CD4-positive, alpha-beta T cell (primary cell): ENCODE data around the gene NR3C2. TPM values are rescaled to one million over a fixed set of nuclear protein-coding genes. Genes with fewer than 3 reads are reported as not detected.
A peak's percentile ranks its signal among the peaks of the same experiment; 100 is the strongest.

Experiments
- ATAC-seq: fragments of 200-7000 bp; cut with Tn5 transposase; one replicate; pipeline ENCODE4 v1.10.0; 2022; ENCODE audit warnings: mild to moderate bottlenecking; ENCODE audit not compliant: poor library complexity
- CTCF ChIA-PET: fragments of 350-600 bp; sonication (Branson Sonifier 250); formaldehyde crosslinking; loops from one replicate; lab custom pipeline; 2021; ENCODE audit warnings: antibody characterized with exemption, inconsistent platforms; lab: Charles Lee
- POLR2A ChIA-PET: fragments of 350-600 bp; sonication (Branson Sonifier 250); formaldehyde crosslinking; loops from one replicate; lab custom pipeline; 2021; ENCODE audit warnings: antibody characterized with exemption, inconsistent platforms; lab: Charles Lee
- DNase-seq, 14 experiments: peaks; one replicate each; pipeline ENCODE4 v3.0.0-alpha.2; 2013 to 2020; ENCODE audit warnings: mixed read lengths in 2 of 14
- H3K27ac ChIP-seq, 2 donors: one replicate each; pipeline versions ENCODE4 v1.5.1 to v1.7.0; 2013; ENCODE audit warnings: low read length in 2 of 2, low read depth in 1 of 2, mild to moderate bottlenecking in 1 of 2
- H3K27me3 ChIP-seq, 2 experiments: 1 replicate in 1 of 2; 2 replicates in 1 of 2; pipeline versions ENCODE4 v1.6.1 to v1.7.0; 2013; ENCODE audit warnings: low read length in 2 of 2, control low read depth in 1 of 2, mild to moderate bottlenecking in 1 of 2, moderate library complexity in 1 of 2; ENCODE audit not compliant: insufficient read depth in 2 of 2, control insufficient read depth in 1 of 2
- H3K36me3 ChIP-seq: one replicate; pipeline ENCODE4 v1.6.1; 2013; ENCODE audit warnings: low read length, control low read depth; ENCODE audit not compliant: insufficient read depth
- H3K4me1 ChIP-seq: one replicate; pipeline ENCODE4 v1.6.1; 2013; ENCODE audit warnings: low read length, control low read depth; ENCODE audit not compliant: insufficient read depth
- H3K4me3 ChIP-seq: one replicate; pipeline ENCODE4 v1.5.1; 2013; ENCODE audit warnings: mild to moderate bottlenecking, low read length, moderate library complexity
- H3K9me3 ChIP-seq, 2 experiments: 1 replicate in 1 of 2; 2 replicates in 1 of 2; pipeline versions ENCODE4 v1.6.1 to v1.7.0; 2013; ENCODE audit warnings: low read length in 2 of 2, mild to moderate bottlenecking in 2 of 2, control low read depth in 1 of 2, moderate library complexity in 1 of 2; ENCODE audit not compliant: control insufficient read depth in 1 of 2, insufficient read depth in 1 of 2
- H3K27ac Mint-ChIP-seq: one replicate; pipeline ENCODE4 v1.8.0; 2020; ENCODE audit warnings: mixed read lengths
- H3K27me3 Mint-ChIP-seq: one replicate; pipeline ENCODE4 v1.8.0; 2021; ENCODE audit warnings: mixed read lengths
- H3K36me3 Mint-ChIP-seq: one replicate; pipeline ENCODE4 v1.8.0; 2021; ENCODE audit warnings: low read depth, mixed read lengths
- H3K4me1 Mint-ChIP-seq: one replicate; pipeline ENCODE4 v1.8.0; 2021; ENCODE audit warnings: low read depth, mixed read lengths
- H3K4me3 Mint-ChIP-seq: one replicate; pipeline ENCODE4 v1.8.0; 2020; ENCODE audit warnings: mild to moderate bottlenecking, mixed read lengths
- H3K9me3 Mint-ChIP-seq: one replicate; pipeline ENCODE4 v1.8.0; 2020; ENCODE audit warnings: mixed read lengths
- intact Hi-C, 2 experiments: fragments of 100-400 bp; cut with DNase I in 1 of 2; cut with micrococcal nuclease in 1 of 2; formaldehyde crosslinking; loops; one replicate each; pipeline versions ENCODE4 v1.15.1 to v1.9.0; 2023 to 2025; cut with DNase I, micrococcal nuclease
- total RNA-seq, 174 experiments: library from RNA in 2 of 174; stranded (reverse) in 2 of 174; gene quantifications; one replicate each; pipeline ENCODE4 v1.2.3 and lab custom pipeline; 2021 to 2026
- TF ChIP-seq, protein P1 (sequence below): fragments of 200-600 bp; IDR thresholded peaks from one replicate; pipeline ENCODE4 v1.8.0; 2022; ENCODE audit warnings: antibody characterized with exemption, mild to moderate bottlenecking

The NR3C2 gene
- total RNA-seq, 2 experiments from 2014 or later, result 31.6 to 35.0 TPM

DNA sequence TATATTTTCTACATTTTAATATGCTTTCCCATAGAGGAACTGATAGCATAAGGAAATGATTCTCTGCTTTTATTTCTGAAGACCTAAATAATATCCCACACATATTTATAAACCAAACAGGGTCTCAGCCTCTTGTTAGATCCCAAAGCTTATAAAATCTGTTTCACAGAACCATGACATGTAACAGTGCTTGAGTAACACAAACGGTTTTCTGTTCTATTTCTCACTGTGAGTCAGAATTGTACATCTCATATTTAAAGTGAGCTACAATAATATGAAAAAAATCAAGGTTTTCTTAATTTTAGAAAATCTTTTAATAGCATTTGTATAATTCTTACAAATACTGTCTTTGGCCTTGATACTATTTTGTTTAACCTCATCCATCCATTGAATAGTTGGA, 51.2 kb downstream of the NR3C2 start:
- POLR2A ChIA-PET, result interaction anchor here (1.4 kb wide), 1 partner anchor 52 kb away, joined by 7 read pairs; the partner anchor contains the start of gene NR3C2
- Histone ChIP-seq H3K27ac (no peak overlapping the region), H3K27me3 (no peaks in the 10 kb centered on the region), H3K4me3 (no peak overlapping the region), H3K9me3 (no peaks in the 10 kb centered on the region), H3K36me3 (no peaks in the 10 kb centered on the region), H3K4me1 (no peaks in the 10 kb centered on the region)
- ATAC-seq (no peak), DNase-seq (no peak)
- TF ChIP-seq, protein P1, sequence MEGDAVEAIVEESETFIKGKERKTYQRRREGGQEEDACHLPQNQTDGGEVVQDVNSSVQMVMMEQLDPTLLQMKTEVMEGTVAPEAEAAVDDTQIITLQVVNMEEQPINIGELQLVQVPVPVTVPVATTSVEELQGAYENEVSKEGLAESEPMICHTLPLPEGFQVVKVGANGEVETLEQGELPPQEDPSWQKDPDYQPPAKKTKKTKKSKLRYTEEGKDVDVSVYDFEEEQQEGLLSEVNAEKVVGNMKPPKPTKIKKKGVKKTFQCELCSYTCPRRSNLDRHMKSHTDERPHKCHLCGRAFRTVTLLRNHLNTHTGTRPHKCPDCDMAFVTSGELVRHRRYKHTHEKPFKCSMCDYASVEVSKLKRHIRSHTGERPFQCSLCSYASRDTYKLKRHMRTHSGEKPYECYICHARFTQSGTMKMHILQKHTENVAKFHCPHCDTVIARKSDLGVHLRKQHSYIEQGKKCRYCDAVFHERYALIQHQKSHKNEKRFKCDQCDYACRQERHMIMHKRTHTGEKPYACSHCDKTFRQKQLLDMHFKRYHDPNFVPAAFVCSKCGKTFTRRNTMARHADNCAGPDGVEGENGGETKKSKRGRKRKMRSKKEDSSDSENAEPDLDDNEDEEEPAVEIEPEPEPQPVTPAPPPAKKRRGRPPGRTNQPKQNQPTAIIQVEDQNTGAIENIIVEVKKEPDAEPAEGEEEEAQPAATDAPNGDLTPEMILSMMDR, result no peak
- no peak overlapping the region for H3K4me3 Mint-ChIP-seq
- no peaks in the 10 kb centered on the region for H3K9me3 Mint-ChIP-seq
- no peak overlapping the region for H3K27ac Mint-ChIP-seq
- CTCF ChIA-PET, result no interaction called here
- no peaks in the 10 kb centered on the region for H3K27me3 Mint-ChIP-seq
- H3K4me1 Mint-ChIP-seq, result peaks cover 55% of the 10 kb centered on the region
- intact Hi-C loops, result no loop called here
- H3K36me3 Mint-ChIP-seq, result no peaks in the 10 kb centered on the region

- no peaks in the 10 kb centered on the region for H3K27me3 Mint-ChIP-seq
- H3K4me3 Mint-ChIP-seq, result no peak overlapping the region
- H3K36me3 ChIP-seq, result no peaks in the 10 kb centered on the region
- no peak overlapping the region for H3K27ac ChIP-seq
- intact Hi-C loops, result no loop called here
- no peak for DNase-seq
- peaks cover 55% of the 10 kb centered on the region for H3K4me1 Mint-ChIP-seq
- no peak for ATAC-seq
- no peaks in the 10 kb centered on the region for H3K36me3 Mint-ChIP-seq
- H3K9me3 ChIP-seq, result no peaks in the 10 kb centered on the region
- H3K9me3 Mint-ChIP-seq, result no peaks in the 10 kb centered on the region
- TF ChIP-seq, protein P1, result no peak
- H3K4me1 ChIP-seq, result peaks cover 4% of the 10 kb centered on the region
- no peak overlapping the region for H3K27ac Mint-ChIP-seq
- H3K27me3 ChIP-seq, result no peaks in the 10 kb centered on the region
- ChIA-PET POLR2A (interaction anchor here (1.4 kb wide), 1 partner anchor 53 kb away, joined by 7 read pairs; the partner anchor contains the start of gene NR3C2), CTCF (no interaction called here)
- no peak overlapping the region for H3K4me3 ChIP-seq
Measured at GRCh38 chr4:148390311-148390710, 51.9 kb downstream of the NR3C2 start.

GRCh38 chr4:148380291-148380690, 61.9 kb downstream of the NR3C2 start:
- ATAC-seq, result no peak
- peak overlapping the region; percentile 6 for H3K27ac Mint-ChIP-seq
- peaks cover 4% of the 10 kb centered on the region for H3K9me3 Mint-ChIP-seq
- H3K27me3 Mint-ChIP-seq, result no peaks in the 10 kb centered on the region
- Histone ChIP-seq H3K27me3 (no peaks in the 10 kb centered on the region), H3K4me3 (no peak overlapping the region), H3K27ac (no peak overlapping the region), H3K9me3 (no peaks in the 10 kb centered on the region), H3K4me1 (peaks cover 4% of the 10 kb centered on the region), H3K36me3 (no peaks in the 10 kb centered on the region)
- TF ChIP-seq, protein P1, result no peak
- H3K36me3 Mint-ChIP-seq, result peaks cover 11% of the 10 kb centered on the region
- no peak for DNase-seq
- CTCF ChIA-PET, result no interaction called here
- POLR2A ChIA-PET, result interaction anchor here (1.2 kb wide), 1 partner anchor 62 kb away, joined by 4 read pairs; the partner anchor contains the start of gene NR3C2
- H3K4me1 Mint-ChIP-seq, result peaks cover 45% of the 10 kb centered on the region
- H3K4me3 Mint-ChIP-seq, result no peak overlapping the region
- intact Hi-C loops, result no loop called here
